H9 (cell line): ENCODE measurements around the gene EXOC3L1. TPM values are rescaled to one million over a fixed set of nuclear protein-coding genes. Genes with fewer than 3 reads are reported as not detected.

ENCODE experiments used
- DNase-seq: peaks from one replicate; pipeline ENCODE4 v3.0.0-alpha.2; 2017
- H2AFZ ChIP-seq: one replicate; pipeline ENCODE4 v1.6.1; 2013; ENCODE audit warnings: mild to moderate bottlenecking, low read length, control low read depth, moderate library complexity
- H2AK5ac ChIP-seq: 2 replicates; pipeline ENCODE4 v1.6.1; 2013; ENCODE audit warnings: low read length, control low read depth, mixed read lengths; ENCODE audit not compliant: insufficient read length
- H2BK120ac ChIP-seq: one replicate; pipeline ENCODE4 v1.6.1; 2013; ENCODE audit warnings: low read depth, mild to moderate bottlenecking, low read length, control low read depth, inconsistent platforms; ENCODE audit not compliant: poor library complexity, severe bottlenecking
- H2BK12ac ChIP-seq: 2 replicates; pipeline ENCODE4 v1.6.1; 2013; ENCODE audit warnings: low read length, control low read depth, mixed read lengths, low read depth; ENCODE audit not compliant: insufficient read length
- H2BK15ac ChIP-seq: 2 replicates; pipeline ENCODE4 v1.6.1; 2013; ENCODE audit warnings: low read depth, low read length, control low read depth
- H2BK20ac ChIP-seq: one replicate; pipeline ENCODE4 v1.6.1; 2013; ENCODE audit warnings: low read depth, mild to moderate bottlenecking, low read length, control low read depth, inconsistent platforms; ENCODE audit not compliant: poor library complexity, severe bottlenecking
- H2BK5ac ChIP-seq: 2 replicates; pipeline ENCODE4 v1.6.1; 2013; ENCODE audit warnings: low read length, control low read depth, mixed read lengths; ENCODE audit not compliant: insufficient read length
- H3K14ac ChIP-seq: 2 replicates; pipeline ENCODE4 v1.6.1; 2013; ENCODE audit warnings: low read length, control low read depth; ENCODE audit not compliant: insufficient read depth
- H3K18ac ChIP-seq: 2 replicates; pipeline ENCODE4 v1.6.1; 2013; ENCODE audit warnings: low read depth, mild to moderate bottlenecking, mixed read lengths, low read length, control low read depth; ENCODE audit not compliant: insufficient read length
- H3K23ac ChIP-seq: 2 replicates; pipeline ENCODE4 v1.6.1; 2013; ENCODE audit warnings: low read length, control low read depth, mixed read lengths, low read depth; ENCODE audit not compliant: insufficient read length
- H3K23me2 ChIP-seq: 2 replicates; pipeline ENCODE4 v1.6.1; 2013; ENCODE audit warnings: low read depth, mild to moderate bottlenecking, mixed read lengths, low read length, control low read depth; ENCODE audit not compliant: insufficient read length, poor library complexity, severe bottlenecking
- H3K27ac ChIP-seq: 2 replicates; pipeline ENCODE4 v1.5.1; 2013; ENCODE audit warnings: low read length, control low read depth, mixed read lengths, low read depth; ENCODE audit not compliant: insufficient read length
- H3K27me3 ChIP-seq: 2 replicates; pipeline ENCODE4 v1.6.1; 2013; ENCODE audit warnings: low read length, control low read depth, inconsistent platforms; ENCODE audit not compliant: insufficient read depth
- H3K4ac ChIP-seq: 2 replicates; pipeline ENCODE4 v1.6.1; 2013; ENCODE audit warnings: low read depth, mild to moderate bottlenecking, control low read depth, inconsistent platforms, low read length, moderate library complexity
- H3K4me1 ChIP-seq: 2 replicates; pipeline ENCODE4 v1.6.1; 2013; ENCODE audit warnings: low read length, control low read depth, inconsistent platforms; ENCODE audit not compliant: insufficient read depth
- H3K4me2 ChIP-seq: 2 replicates; pipeline ENCODE4 v1.6.1; 2013; ENCODE audit warnings: low read length, control low read depth, mixed read lengths; ENCODE audit not compliant: insufficient read length, insufficient read depth
- H3K56ac ChIP-seq: 2 replicates; pipeline ENCODE4 v1.6.1; 2013; ENCODE audit warnings: low read depth, mild to moderate bottlenecking, mixed read lengths, low read length, control low read depth; ENCODE audit not compliant: insufficient read length
- H3K79me1 ChIP-seq: 2 replicates; pipeline ENCODE4 v1.6.1; 2013; ENCODE audit warnings: low read depth, mild to moderate bottlenecking, moderate library complexity, low read length, control low read depth, inconsistent platforms; ENCODE audit not compliant: insufficient read depth, poor library complexity, severe bottlenecking
- H3K79me2 ChIP-seq: 2 replicates; pipeline ENCODE4 v1.6.1; 2013; ENCODE audit warnings: low read length, control low read depth, inconsistent platforms; ENCODE audit not compliant: insufficient read depth
- H3K9ac ChIP-seq: 2 replicates; pipeline ENCODE4 v1.6.1; 2013; ENCODE audit warnings: low read length, control low read depth, mixed read lengths; ENCODE audit not compliant: insufficient read length; ENCODE audit errors: extremely low read depth
- H3K9me3 ChIP-seq: one replicate; pipeline ENCODE4 v1.6.1; 2013; ENCODE audit warnings: low read depth, low read length, inconsistent platforms; ENCODE audit not compliant: control insufficient read depth
- H3T11ph ChIP-seq: one replicate; pipeline ENCODE4 v1.6.1; 2013; ENCODE audit warnings: mild to moderate bottlenecking, low read length, control low read depth, inconsistent platforms
- H4K20me1 ChIP-seq: one replicate; pipeline ENCODE4 v1.6.1; 2013; ENCODE audit not compliant: control insufficient read depth, insufficient read length, insufficient read depth
- H4K5ac ChIP-seq: 2 replicates; pipeline ENCODE4 v1.6.1; 2013; ENCODE audit warnings: low read depth, mild to moderate bottlenecking, mixed read lengths, low read length, control low read depth; ENCODE audit not compliant: insufficient read length
- H4K8ac ChIP-seq: replicated peaks from 2 replicates; pipeline ENCODE4 v1.6.1; 2013; ENCODE audit warnings: low read length, control low read depth, mixed read lengths, low read depth; ENCODE audit not compliant: insufficient read length
- H4K91ac ChIP-seq: 2 replicates; pipeline ENCODE4 v1.6.1; 2013; ENCODE audit warnings: low read depth, mild to moderate bottlenecking, moderate library complexity, mixed read lengths, low read length, control low read depth; ENCODE audit not compliant: insufficient read length
- H3K27ac Mint-ChIP-seq, 3 experiments: 2 replicates in 2 of 3; 3 replicates in 1 of 3; pipeline ENCODE4 v1.8.0; 2020 to 2021; ENCODE audit warnings: mixed read lengths in 3 of 3, mild to moderate bottlenecking in 1 of 3, moderate library complexity in 1 of 3
- H3K27me3 Mint-ChIP-seq: 2 replicates; pipeline ENCODE4 v1.8.0; 2021; ENCODE audit warnings: low read depth, mild to moderate bottlenecking, moderate library complexity, mixed read lengths
- H3K36me3 Mint-ChIP-seq, 3 experiments: 2 replicates in 2 of 3; 3 replicates in 1 of 3; pipeline ENCODE4 v1.8.0; 2020 to 2021; ENCODE audit warnings: low read depth in 3 of 3, mixed read lengths in 3 of 3; ENCODE audit not compliant: insufficient read depth in 1 of 3
- H3K4me1 Mint-ChIP-seq, 2 experiments: 2 replicates each; pipeline ENCODE4 v1.8.0; 2020; ENCODE audit warnings: mixed read lengths in 2 of 2
- H3K4me3 Mint-ChIP-seq, 2 experiments: 2 replicates in 1 of 2; 3 replicates in 1 of 2; pipeline ENCODE4 v1.8.0; 2020 to 2021; ENCODE audit warnings: mild to moderate bottlenecking in 2 of 2, mixed read lengths in 2 of 2, moderate library complexity in 1 of 2
- H3K9me3 Mint-ChIP-seq, 2 experiments: 2 replicates in 1 of 2; 3 replicates in 1 of 2; pipeline ENCODE4 v1.8.0; 2020; ENCODE audit warnings: mild to moderate bottlenecking in 2 of 2, mixed read lengths in 2 of 2, moderate library complexity in 1 of 2
- WGBS: extraction: QIAGEN DNeasy Blood & Tissue Kit; methylation state at CpG from one replicate; pipeline ENCODE4 v1.1.7; 2013; ENCODE audit warnings: missing lambda C conversion rate, low lambda C conversion rate, mixed read lengths; ENCODE audit not compliant: insufficient read length; ENCODE audit errors: extremely low coverage; 5-methylcytosine and 5-hydroxymethylcytosine counted together
- total RNA-seq: library from RNA; stranded (reverse); gene quantifications from 2 replicates; pipeline ENCODE4 v1.2.1, GENCODE V29; 2021
- TF ChIP-seq, protein P1 (sequence below): fragments of 200-600 bp; sonication (generic); conservative IDR thresholded peaks from 3 replicates; pipeline ENCODE4 v1.8.0; 2021; ENCODE audit warnings: antibody characterized with exemption, mild to moderate bottlenecking

EXOC3L1 gene
- total RNA-seq, 1 experiment from 2014 or later = 3.3 TPM

DNA sequence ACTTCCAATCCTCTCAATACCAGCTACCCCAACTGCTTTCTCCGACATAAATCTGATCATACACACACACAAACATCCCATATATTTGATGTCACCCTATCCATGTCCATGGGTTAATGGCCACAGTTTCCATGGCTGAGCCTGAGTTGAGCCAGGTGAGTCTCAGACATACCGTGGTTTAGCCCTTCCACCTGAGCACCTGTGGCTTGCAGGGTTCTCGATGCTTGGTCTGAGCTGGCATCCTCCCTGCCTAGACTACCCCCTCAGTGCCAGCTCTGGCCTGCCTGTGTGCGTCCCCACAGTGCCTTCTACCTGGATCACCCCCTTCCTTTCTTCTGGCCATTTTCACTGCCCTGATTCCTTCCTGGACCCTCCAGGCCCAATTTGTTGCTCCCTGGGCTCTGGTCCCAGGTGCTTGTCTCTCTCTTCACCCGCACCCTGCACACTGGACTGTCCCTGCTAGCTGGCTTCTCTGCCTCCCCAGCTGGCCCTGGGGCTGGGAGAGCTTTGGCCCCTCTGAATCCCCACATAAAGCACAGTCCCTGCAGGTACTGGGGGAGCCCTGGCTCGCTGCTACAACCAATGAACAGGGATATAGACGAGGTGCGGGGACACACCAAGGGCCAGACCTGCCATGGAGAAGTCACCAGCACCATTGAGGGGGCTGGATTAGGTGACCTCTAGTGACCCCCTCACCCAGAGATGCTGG lies 16.3 kb upstream of the EXOC3L1 start:
- Mint-ChIP-seq H3K4me1 (peaks cover 10 to 12% of the 10 kb centered on the region in 2 experiments; a peak in 3 of 4 replicates), H3K4me3 (no peak overlapping the region; a peak in 1 of 5 replicates), H3K27ac (peak overlapping the region in 1 of 3 experiments; percentile 86; a peak in 3 of 7 replicates), H3K27me3 (peaks cover 6% of the 10 kb centered on the region), H3K9me3 (no peaks in the 10 kb centered on the region), H3K36me3 (peaks cover 0 to 16% (median 2%) of the 10 kb centered on the region in 3 experiments; a peak in 4 of 7 replicates)
- H3K27me3 ChIP-seq = no peaks in the 10 kb centered on the region; the same call in 1 of the 2 replicates
- no peak overlapping the region for H3K18ac ChIP-seq
- no peak overlapping the region for H2BK12ac ChIP-seq
- H2BK5ac ChIP-seq = no peak overlapping the region
- H2BK120ac ChIP-seq = no peak overlapping the region
- DNase-seq = no peak
- no peak overlapping the region for H2AFZ ChIP-seq
- H4K20me1 ChIP-seq = no peaks in the 10 kb centered on the region
- no peak overlapping the region for H4K8ac ChIP-seq
- no peak overlapping the region for H2AK5ac ChIP-seq
- H4K5ac ChIP-seq = no peak overlapping the region
- no peaks in the 10 kb centered on the region for H3K79me2 ChIP-seq
- no peak overlapping the region for H3K9ac ChIP-seq
- no peak overlapping the region for H3K23ac ChIP-seq
- H4K91ac ChIP-seq = no peak overlapping the region
- H3K4ac ChIP-seq = no peak overlapping the region
- no peaks in the 10 kb centered on the region for H3K79me1 ChIP-seq
- TF ChIP-seq, protein P1, sequence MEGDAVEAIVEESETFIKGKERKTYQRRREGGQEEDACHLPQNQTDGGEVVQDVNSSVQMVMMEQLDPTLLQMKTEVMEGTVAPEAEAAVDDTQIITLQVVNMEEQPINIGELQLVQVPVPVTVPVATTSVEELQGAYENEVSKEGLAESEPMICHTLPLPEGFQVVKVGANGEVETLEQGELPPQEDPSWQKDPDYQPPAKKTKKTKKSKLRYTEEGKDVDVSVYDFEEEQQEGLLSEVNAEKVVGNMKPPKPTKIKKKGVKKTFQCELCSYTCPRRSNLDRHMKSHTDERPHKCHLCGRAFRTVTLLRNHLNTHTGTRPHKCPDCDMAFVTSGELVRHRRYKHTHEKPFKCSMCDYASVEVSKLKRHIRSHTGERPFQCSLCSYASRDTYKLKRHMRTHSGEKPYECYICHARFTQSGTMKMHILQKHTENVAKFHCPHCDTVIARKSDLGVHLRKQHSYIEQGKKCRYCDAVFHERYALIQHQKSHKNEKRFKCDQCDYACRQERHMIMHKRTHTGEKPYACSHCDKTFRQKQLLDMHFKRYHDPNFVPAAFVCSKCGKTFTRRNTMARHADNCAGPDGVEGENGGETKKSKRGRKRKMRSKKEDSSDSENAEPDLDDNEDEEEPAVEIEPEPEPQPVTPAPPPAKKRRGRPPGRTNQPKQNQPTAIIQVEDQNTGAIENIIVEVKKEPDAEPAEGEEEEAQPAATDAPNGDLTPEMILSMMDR = no peak
- H3K9me3 ChIP-seq = no peaks in the 10 kb centered on the region
- H3K56ac ChIP-seq = no peak overlapping the region
- H3K4me2 ChIP-seq = no peak overlapping the region
- H3K14ac ChIP-seq = no peak overlapping the region
- WGBS = no CpG with 5 or more reads among the region's 8 CpGs
- no peak overlapping the region for H3T11ph ChIP-seq
- H3K4me1 ChIP-seq = no peaks in the 10 kb centered on the region
- H3K23me2 ChIP-seq = no peaks in the 10 kb centered on the region
- no peak overlapping the region for H2BK15ac ChIP-seq
- no peak overlapping the region for H2BK20ac ChIP-seq
- H3K27ac ChIP-seq = no peak overlapping the region
